IPS-NIHi7 (cell line): Measurements from ENCODE around the gene C11orf68.

Experiments used
- DNase-seq: peaks from one replicate; pipeline ENCODE4 v3.0.0; 2012; ENCODE audit warnings: mixed read lengths; ENCODE audit errors: extremely low spot score

C11orf68 gene

DNA sequence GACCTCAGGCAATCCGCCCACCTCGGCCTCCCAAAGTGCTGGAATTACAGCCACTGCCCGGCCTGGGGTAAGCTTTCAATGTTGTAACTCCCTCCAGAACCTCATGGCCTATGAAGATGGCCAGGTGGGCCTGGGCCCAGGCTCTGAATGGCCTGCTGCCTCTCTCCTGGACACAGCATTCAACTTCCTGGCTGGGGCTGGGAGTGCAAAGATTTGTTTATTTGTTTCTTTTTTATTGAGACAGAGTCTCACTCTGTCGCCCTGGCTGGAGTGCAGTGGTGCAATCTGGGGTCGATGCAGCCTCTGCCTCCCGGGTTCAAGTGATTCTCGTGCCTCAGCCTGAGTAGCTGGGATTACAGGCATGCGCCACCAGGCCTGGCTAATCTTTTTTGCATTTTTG is 25.9 kb upstream of the C11orf68 start:
- DNase-seq, result no peak

DNA sequence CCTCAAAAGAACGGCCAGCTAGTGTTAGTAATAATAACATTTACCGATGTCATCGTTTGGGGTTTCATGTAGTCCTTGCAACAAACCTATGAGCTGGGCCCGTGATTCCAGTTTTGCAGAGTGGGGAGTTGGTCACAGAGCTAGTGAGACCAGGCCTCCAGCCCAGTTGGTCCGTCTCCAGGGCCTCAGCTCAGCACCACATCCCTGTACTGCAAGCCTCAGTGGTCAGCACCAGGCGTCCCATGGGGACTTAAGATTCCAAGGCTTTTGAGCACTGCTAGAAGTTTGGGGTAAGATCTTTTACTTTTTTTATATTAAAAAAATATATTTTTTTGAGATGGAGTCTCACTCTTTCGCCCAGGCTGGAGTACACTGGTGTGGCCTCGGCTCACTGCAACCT is 25.3 kb upstream of the C11orf68 start:
- DNase-seq, result no peak

DNA sequence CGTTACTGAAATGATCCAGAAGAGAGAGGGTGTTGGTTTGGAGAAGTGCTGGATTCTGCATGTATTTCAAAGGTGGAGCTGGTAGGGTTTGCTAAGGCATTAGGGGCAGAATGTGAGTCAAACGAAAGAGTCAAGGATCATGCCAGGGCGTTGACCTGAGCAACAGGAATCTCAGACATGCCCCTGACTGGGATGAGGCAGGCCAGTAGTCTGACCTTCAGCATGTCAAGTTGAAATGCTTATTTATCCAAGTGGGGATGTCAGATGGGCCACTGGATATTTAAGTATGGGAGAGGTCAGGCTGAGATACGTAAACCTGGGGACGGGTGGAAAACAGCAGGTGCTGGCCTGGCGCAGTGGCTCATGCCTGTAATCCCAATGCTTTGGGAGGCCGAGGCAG is 23.7 kb upstream of the C11orf68 start:
- DNase-seq, result no peak

DNA sequence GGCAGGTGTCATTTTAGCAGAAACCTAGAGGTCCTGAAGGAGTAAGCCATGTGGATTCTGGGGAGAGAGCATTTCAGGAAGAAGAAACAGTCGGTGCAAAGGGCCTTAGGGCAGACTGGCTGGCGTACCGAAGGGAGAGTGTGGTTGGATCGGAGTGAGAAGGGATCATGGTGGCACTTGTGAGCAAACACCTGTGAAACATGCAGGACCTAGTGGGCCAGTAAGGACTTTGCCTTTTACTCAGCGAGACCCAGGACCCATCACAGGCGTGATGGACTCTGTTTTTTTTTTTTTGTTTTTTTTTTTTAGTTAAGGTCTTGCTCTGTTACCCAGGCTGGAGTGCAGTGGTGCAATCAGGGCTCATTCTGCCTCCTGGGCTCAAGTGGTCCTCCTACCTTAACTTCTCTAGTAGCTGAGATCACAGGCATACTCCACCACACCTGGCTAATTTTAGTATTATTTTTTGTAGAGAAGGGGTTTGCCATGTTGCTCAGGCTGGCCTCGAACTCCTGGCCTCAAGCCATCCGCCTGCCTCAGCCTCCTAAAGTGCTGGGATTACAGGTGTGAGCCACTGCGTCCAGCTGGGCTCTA is 23.0 kb upstream of the C11orf68 start:
- no peak for DNase-seq

DNA sequence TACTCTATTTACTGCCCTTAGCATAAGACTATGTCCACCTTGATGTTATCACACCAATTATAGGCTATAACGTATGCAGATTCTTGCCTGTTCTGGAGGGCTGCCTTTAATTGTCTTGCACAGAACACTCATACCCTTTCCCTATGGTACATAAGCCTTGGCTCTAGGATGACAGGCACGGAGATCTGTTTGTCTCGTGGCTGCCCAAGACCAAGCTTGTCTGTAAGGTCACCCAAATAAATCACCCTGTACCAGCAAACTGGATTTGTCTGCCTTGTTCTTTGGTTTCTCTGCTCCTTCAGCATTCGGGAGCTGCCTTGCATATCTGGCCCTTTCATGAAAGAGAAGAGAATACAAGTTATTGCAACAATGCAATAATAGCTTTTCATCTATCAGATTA is 18.9 kb upstream of the C11orf68 start:
- no peak for DNase-seq

DNA sequence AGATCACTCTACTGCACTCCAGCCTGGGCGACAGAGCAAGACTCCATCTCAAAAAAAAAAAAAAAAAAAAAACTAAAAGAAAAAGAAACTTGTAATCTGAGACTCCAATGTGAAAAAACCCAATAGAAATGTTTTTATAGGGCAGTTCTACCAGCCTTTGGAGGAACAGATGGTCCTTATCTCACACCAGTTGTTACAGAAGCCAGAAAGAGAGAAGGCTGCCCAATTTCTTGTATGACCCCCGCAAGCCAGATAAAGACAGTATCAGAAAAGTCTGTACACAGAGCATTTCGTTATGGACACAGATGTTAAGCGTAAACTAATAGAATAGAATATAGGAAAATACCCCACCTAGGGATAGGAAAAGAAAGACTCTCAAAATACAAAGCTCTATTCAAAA is 15.2 kb upstream of the C11orf68 start:
- DNase-seq, result no peak

DNA sequence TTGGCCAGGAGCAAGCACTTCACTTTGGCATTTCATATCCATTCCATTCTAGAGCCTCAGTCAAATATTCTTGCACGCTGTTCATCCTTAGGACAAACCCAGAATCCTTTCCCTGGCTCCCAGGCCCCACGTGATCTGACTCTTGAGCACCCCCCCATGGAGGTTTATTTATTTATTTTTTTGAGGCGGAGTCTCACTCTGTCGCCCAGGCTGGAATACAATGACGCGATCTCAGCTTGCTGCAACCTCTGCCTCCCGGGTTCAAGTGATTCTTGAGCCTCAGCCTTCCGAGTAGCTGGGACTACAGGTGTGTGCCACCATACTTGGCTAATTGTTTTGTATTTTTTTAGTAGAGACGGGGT is 13.7 kb upstream of the C11orf68 start:
- DNase-seq, result no peak

DNA sequence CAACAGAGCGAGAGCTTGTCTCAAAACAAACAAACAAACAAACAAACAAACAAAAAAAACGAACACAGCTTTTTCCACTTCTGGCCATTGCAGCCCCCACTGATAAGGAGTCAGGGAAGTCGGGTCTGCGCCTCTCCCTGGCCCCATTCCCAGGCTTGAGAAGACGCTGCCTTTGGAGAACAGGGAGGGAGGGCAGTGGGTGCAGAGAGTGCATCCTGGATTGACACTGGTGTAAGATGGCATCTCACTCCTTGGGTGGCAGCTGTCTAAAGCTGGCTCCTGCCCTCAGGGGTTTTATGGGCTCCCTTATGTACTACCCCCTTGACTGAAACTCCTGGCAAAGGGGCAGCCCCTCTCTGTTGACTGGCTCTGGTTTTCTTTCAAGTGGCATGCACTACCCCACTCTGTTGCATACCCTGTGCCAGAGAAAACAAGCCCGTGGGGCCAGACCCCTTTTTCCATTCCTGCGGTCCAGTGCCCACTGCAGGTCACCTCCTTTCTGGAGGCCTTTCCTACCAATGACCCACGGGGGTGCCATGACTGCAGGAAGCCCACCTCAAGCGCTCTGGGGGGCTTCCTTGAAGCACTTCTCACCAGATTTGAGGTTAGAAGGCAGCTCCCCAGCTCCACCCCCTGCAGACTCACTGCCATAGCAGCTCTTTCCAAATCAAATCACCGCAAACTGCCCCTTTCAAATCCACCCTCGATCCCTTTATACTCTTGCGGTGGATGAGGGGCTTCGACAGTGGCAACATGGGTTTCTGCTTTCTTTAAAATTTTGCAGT is 13.1 kb upstream of the C11orf68 start:
- no peak for DNase-seq

DNA sequence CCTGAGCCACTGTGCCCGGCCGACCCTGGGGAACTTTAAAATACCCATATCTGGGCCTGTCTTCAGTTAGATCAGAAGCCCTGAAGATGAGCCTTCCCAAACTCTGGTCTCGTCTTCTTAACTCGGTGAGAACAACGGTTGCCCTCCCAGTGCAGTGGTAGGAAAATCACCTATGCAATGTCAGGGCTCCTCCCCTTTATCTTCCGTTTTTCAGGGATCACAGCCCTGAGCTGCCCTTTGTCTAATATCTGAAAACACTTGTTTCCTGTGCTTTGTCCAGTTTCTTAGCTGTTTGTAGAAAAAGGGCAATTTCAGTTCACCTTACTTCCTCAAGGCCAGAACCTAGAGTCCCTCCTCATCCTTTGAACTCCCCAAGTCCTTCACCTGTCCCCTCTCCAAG is 9.8 kb upstream of the C11orf68 start:
- peak; percentile 5 for DNase-seq

DNA sequence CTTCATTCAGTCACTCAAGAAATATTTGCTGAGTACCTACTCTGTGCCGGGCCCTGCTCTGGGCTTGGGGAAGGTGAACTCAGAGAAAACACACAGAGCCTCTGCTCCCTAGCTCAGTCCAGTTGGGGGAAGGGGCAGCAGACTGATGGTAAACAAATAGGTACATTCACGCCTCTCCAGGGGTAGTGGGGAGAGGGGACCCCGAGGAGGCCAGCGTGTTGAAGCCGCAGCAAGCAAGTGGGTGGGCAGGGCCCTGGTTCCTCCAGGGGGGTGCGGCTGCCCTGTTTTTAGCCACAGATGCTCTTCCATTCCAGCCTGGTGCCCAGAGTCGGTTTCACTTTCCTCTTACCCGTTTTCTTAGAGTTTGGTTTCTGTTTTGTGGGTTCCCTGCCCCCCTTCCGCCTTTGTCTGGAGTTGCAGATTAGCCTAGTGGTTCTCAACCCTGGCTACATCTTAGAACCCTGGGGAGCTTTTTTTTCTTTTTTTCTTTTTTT is 9.1 kb upstream of the C11orf68 start:
- DNase-seq, result peak; percentile 9

DNA sequence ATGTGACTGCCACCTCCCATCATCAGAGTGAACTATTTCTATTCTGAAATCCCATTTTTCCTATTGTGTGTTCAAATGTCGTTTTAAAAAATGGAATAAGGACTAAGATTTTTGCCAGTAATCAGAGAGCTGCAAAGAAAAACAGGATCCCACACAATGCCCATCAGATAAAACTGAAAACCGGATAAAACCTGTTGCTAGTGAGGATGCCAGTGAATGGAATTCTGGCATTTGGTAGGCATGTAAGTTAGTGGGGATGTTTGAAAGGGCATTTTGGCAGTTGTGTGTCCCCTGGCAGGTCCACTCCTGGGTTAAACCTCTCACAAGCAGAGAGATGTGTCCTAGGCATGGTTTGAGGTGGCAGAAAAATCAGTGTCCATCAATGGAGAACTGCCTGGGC is 6.5 kb upstream of the C11orf68 start:
- no peak for DNase-seq

DNA sequence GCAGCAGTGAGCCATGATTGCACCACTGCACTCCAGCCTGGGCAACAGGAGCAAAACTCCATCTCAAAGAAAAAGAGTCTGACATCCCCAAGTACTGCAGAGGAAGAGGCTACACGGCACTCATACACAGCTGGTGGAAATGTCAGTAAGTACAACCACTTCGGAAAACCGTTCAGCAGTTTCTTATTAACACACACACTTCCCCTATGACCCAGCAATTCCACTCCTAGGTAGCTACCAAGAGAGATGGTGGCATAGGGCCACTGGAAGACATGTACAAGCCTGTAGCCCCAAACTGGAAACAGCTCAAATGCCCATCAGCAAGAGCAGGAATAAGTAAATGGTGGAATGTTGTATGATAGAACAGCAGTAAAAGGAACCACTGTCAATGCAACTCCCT is 3.7 kb upstream of the C11orf68 start:
- no peak for DNase-seq

DNA sequence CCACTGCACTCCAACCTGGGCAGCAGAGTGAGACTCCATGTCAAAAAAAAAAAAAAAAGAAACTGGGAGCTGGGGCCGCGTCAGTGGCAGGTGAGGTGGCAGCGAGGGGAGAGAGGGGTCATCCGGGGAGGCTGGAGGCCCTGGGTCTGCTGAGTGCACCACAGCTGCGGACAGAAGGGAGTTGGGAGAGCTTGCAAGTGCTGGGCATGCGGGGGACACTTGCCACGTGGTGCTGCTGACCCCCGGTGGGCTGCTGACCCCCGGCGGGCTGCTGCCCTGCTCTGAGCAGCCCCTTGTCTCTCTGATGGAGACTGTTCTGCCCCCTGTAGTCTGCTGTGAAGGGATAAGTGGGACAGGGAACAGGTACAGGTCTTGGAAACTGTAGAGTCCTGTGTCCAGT is 3.0 kb upstream of the C11orf68 start:
- no peak for DNase-seq

DNA sequence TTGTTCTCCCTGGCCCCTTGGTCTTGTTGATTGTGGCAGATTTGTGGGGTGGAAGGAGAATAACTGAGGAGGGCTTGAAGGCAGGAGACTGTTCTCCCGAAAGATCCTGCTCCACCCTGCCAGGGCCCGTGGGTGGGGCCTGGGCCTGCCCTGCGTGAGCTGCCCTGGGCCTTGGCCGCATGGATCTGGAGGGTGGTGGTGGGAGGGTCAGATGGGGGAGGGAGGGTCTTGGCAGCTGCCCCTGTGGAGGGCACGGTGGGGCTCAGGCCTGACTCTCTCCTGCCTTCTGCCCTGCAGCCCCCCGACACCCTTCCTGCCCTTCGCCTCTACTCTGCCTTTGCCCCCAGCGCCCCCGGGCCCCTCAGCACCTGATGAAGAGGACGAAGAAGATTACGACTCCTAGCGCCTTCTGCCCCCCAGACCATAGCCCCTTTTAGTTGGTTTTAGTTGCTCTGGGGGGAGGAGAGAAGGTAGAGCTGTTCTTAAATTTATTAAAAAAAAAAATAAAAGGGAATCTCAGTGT is 2.2 kb upstream of the C11orf68 start:
- DNase-seq, result no peak

DNA sequence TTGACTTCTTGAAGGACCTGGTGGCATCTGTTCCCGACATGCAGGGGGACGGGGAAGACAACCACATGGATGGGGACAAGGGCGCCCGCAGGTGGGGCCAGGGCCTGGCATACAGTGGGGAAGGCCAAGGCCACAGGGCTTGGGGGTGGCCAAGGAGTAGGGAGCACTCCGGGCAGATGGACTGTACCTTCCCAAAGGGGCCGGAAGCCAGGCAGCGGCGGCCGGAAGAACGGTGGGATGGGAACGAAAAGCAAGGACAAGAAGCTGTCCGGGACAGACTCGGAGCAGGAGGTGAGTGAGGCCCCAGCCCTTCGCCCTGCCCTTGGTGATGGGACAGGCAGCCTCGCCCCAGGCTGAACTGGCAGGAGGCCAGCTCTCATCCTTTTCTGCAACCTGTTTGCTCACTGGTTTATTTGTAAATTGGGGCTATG is 1.5 kb upstream of the C11orf68 start:
- no peak for DNase-seq

DNA sequence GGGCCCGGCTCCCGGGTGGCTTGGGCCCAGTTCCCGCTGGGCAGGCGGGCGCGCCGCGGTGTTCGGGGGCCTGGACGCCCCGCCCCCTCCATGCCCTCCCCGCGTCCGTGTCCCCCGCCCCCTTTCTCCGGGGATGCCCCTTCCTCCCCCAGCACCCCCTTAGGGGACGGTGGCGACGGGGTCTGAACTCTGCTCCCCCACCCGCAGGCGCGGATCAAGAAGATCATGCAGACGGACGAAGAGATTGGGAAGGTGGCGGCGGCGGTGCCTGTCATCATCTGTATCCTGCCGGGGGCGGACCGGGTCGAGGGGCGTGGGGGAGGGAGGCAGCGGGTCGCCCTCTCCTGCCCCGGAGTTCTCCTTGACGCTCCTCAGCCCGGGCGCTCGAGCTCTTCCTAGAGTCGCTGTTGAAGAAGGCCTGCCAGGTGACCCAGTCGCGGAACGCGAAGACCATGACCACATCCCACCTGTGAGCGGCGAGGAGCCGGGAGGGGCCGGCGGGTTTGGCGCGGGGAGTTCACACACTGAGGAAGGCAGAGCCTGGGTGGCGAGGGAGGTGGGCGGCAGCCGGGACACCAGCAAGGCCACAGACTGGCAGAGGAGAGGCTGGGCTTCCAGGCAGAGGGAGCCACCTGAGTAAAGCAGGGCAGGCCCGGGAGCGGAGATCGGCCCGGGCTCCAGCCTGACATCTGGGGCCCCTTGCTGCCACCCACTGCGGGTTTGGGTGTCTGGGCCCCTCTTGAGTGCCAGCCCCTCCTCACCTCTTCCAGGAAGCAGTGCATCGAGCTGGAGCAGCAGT is 910 bp upstream of the C11orf68 start:
- DNase-seq, result peak; percentile 62

DNA sequence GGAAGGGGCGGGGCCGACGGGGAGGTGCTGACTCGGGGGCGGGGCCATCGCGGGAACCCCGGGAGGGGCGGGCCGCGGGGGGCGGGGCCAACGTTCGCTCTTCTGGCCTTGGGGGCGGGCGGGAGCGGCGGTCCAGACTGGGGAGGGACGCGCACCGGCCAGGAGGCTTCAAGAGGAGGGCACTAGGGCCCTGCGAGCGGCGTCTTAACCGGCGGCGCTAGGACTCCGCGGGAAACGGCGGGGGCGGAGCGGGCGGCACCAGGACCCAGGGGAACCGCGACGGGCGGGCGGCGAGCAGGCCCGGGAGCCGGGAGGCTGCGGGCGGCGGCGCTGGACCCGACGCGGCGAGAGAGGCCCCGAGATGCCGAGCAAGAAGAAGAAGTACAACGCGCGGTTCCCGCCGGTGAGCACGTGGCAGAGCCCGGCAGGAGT is 295 bp upstream of the C11orf68 start, which contains the start of gene DRAP1:
DRAP1 (plus strand) TSS at position 286 of the 432 bp plus-strand sequence; CDS start at position 362, 76 bp downstream.
- peak; percentile 97 for DNase-seq

DNA sequence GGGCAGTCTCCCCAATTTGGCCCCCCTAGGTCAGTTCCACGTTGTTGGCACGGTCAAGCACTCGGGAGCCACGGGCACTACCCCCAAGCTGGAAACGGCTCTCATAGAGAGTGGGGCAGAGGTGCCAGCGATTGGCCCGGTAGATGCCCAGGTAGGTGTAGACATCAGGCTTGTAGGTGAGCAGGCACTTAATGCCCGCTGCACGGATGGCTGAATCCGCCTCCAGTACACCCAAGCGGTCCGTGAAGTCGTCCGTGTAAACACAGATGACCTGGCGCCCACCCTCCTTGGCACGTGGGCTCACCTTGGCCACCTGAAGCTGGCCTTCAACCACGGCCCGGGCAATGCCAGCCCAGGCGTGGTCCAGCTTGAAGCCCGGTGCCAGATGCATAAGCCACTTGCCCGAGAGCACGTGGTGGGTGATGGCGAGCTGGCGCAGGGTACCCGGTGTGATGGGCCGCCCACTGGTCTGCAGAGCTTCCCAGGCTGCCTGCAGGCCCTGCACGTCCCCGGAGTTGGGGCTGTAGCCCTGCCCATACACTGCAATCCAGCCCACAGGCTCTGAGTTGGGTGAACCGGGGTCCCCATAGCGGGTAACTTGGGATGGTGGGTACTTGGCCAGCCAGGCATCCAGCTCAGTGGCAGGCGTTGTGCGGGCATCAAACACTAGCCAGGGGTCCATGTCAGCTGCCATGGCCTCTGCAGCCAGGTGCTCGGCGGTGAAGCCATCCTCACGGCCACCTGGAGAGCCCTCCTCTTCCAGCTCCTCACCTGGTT is 1.2 kb downstream of the C11orf68 start:
- DNase-seq, result peak; percentile 2

DNA sequence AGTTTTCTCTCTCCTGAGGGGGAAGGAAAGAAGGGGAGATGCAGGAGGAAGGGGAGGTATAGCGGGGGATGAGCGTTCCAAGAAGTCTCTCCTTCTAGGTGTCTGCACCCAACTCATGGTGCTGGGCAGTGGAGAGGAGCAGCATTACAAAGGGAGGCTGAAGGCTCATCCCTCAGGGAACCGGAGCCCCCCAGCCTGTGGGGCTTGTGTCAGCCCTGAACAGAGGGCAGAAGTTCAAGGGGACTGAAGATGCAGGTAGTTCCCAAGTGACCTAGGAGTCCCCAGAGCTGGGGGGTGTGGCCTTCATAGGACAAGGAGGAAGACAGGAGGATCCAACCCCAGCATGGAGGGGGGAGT is 1.8 kb downstream of the C11orf68 start:
- no peak for DNase-seq

DNA sequence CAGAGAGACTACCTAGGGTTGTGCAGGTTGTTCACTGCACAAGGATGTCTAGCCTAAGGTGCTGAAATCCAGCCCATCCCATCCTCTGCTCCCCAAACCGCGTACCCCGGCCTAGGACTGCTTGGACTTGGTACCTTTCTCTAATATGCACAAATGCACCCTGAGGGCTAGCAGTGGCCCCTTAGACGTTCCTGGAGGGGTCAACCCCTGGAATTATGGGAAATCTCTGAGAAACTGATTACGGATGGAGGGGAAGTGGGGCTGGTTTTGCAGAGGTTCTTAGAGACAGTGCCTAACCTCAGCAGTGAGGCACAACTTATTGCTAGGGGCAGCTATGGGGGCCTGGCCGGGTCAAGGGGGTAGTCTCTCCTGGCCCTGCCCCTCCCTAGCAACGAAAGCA is 2.5 kb downstream of the C11orf68 start:
- DNase-seq, result no peak

DNA sequence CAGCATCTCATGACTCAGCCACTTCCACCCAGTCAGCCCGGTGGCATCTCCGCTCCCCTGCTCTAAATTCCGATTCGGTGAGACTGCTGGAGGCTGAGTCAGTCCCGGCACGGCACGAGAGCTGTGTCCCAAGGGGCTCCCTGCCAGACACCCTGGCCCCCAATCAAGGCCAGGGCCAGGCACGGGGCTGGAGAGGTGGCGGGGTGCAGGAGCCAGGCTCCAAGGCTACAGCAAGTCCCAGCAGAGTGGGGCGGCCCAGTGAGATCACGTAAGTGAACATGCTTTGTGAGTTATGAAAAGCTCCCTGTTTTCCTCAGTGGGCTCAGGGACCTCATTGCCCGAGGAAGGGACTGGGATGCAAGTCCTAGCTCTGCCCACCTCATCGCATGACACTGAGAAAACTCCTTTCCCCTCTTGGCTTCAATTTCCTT is 3.0 kb downstream of the C11orf68 start:
- peak; percentile 68 for DNase-seq
